Liver (tissue), 3 donors: ENCODE results near the gene WDR62.

Source experiments
- FOXA1 ChIP-seq: IDR thresholded peaks from 2 replicates; pipeline ENCODE4 v1.6.1; 2016; ENCODE audit warnings: antibody characterized with exemption
- GABPA ChIP-seq, 2 donors: IDR thresholded peaks in 1 of 2; conservative IDR thresholded peaks in 1 of 2; 2 replicates each; pipeline ENCODE4 v1.6.1; 2016; ENCODE audit warnings: antibody characterized with exemption in 2 of 2, mild to moderate bottlenecking in 1 of 2, moderate library complexity in 1 of 2
- JUND ChIP-seq, 2 donors: IDR thresholded peaks; 2 replicates each; pipeline ENCODE4 v1.6.1; 2016; ENCODE audit warnings: antibody characterized with exemption in 2 of 2
- NR2F2 ChIP-seq: IDR thresholded peaks from 2 replicates; pipeline ENCODE4 v1.6.1; 2016; ENCODE audit warnings: antibody characterized with exemption
- RAD21 ChIP-seq, 2 donors: IDR thresholded peaks; 2 replicates each; pipeline ENCODE4 v1.6.1; 2016; ENCODE audit warnings: antibody characterized with exemption in 2 of 2, mild to moderate bottlenecking in 2 of 2
- SP1 ChIP-seq: IDR thresholded peaks from 2 replicates; pipeline ENCODE4 v1.6.1; 2018; ENCODE audit warnings: antibody characterized with exemption, mild to moderate bottlenecking
- TF ChIP-seq, protein P1 (sequence below): fragments of 150-350 bp; IDR thresholded peaks from 2 replicates; pipeline ENCODE4 v1.5.1; 2017; ENCODE audit warnings: improper control_type of control experiment, low read depth, low read length; ENCODE audit not compliant: missing input control
- TF ChIP-seq, protein P2 (sequence below): IDR thresholded peaks from 2 replicates; pipeline ENCODE4 v1.6.1; 2016; ENCODE audit warnings: antibody characterized with exemption, mild to moderate bottlenecking
- donor health status: healthy.
- donor health status: healthy.

DNA sequence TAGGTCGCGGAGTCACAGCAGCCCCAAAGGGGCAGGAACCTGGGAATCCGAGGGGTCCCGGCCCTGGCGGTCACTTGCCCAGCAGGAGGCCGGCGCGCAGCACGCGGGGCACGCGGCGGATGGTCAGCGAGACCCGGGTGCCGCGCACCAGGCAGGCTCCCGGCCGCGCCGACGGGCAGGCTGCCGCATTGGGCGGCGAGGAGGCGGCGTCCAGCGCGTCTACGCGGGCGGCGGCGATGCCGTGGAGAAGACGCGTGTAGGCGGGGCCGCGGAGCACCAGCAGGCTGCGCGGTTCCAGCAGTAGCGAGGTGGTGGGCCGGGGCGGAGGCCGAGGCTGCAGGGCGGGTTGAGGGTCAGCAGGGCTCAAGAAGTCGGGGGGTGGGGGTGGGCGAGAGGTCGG, 45.5 kb upstream of the WDR62 start:
- TF ChIP-seq, protein P1, sequence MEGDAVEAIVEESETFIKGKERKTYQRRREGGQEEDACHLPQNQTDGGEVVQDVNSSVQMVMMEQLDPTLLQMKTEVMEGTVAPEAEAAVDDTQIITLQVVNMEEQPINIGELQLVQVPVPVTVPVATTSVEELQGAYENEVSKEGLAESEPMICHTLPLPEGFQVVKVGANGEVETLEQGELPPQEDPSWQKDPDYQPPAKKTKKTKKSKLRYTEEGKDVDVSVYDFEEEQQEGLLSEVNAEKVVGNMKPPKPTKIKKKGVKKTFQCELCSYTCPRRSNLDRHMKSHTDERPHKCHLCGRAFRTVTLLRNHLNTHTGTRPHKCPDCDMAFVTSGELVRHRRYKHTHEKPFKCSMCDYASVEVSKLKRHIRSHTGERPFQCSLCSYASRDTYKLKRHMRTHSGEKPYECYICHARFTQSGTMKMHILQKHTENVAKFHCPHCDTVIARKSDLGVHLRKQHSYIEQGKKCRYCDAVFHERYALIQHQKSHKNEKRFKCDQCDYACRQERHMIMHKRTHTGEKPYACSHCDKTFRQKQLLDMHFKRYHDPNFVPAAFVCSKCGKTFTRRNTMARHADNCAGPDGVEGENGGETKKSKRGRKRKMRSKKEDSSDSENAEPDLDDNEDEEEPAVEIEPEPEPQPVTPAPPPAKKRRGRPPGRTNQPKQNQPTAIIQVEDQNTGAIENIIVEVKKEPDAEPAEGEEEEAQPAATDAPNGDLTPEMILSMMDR, result no peak
- TF ChIP-seq, protein P2, sequence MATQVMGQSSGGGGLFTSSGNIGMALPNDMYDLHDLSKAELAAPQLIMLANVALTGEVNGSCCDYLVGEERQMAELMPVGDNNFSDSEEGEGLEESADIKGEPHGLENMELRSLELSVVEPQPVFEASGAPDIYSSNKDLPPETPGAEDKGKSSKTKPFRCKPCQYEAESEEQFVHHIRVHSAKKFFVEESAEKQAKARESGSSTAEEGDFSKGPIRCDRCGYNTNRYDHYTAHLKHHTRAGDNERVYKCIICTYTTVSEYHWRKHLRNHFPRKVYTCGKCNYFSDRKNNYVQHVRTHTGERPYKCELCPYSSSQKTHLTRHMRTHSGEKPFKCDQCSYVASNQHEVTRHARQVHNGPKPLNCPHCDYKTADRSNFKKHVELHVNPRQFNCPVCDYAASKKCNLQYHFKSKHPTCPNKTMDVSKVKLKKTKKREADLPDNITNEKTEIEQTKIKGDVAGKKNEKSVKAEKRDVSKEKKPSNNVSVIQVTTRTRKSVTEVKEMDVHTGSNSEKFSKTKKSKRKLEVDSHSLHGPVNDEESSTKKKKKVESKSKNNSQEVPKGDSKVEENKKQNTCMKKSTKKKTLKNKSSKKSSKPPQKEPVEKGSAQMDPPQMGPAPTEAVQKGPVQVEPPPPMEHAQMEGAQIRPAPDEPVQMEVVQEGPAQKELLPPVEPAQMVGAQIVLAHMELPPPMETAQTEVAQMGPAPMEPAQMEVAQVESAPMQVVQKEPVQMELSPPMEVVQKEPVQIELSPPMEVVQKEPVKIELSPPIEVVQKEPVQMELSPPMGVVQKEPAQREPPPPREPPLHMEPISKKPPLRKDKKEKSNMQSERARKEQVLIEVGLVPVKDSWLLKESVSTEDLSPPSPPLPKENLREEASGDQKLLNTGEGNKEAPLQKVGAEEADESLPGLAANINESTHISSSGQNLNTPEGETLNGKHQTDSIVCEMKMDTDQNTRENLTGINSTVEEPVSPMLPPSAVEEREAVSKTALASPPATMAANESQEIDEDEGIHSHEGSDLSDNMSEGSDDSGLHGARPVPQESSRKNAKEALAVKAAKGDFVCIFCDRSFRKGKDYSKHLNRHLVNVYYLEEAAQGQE, result no peak
- TF ChIP-seq SP1 (no peak), RAD21 (IDR thresholded peaks at IDR 0.05) (no peak), NR2F2 (no peak), FOXA1 (no peak), JUND (IDR thresholded peaks at IDR 0.05) (no peak), GABPA (IDR thresholded peaks at IDR 0.05 in 1 of 2, conservative IDR thresholded peaks at IDR 0.05 in 1 of 2) (no peak)
